Chondrocyte (in vitro differentiated cells): ENCODE measurements around the gene SCRT2. TPM values are rescaled to one million over a fixed set of nuclear protein-coding genes. Genes with fewer than 3 reads are reported as not detected.

ENCODE experiments used
- DNase-seq: peaks from one replicate; pipeline ENCODE4 v3.0.0; 2021; ENCODE audit warnings: mixed read lengths, low spot score
- H3K27ac Mint-ChIP-seq: one replicate; pipeline ENCODE4 v1.8.0; 2021; ENCODE audit warnings: mild to moderate bottlenecking, moderate library complexity, mixed read lengths; ENCODE audit not compliant: unreplicated experiment
- H3K27me3 Mint-ChIP-seq: 2 replicates; pipeline ENCODE4 v1.8.0; 2021; ENCODE audit warnings: low read depth, mixed read lengths
- H3K36me3 Mint-ChIP-seq: 2 replicates; pipeline ENCODE4 v1.8.0; 2021; ENCODE audit warnings: low read depth, mixed read lengths
- H3K4me1 Mint-ChIP-seq: 2 replicates; pipeline ENCODE4 v1.8.0; 2021; ENCODE audit warnings: low read depth, mild to moderate bottlenecking, mixed read lengths
- H3K4me3 Mint-ChIP-seq: one replicate; pipeline ENCODE4 v1.8.0; 2021; ENCODE audit warnings: mild to moderate bottlenecking, moderate library complexity, mixed read lengths; ENCODE audit not compliant: unreplicated experiment
- H3K9me3 Mint-ChIP-seq: 2 replicates; pipeline ENCODE4 v1.8.0; 2021; ENCODE audit warnings: low read depth, mixed read lengths
- total RNA-seq: library from RNA; stranded (reverse); gene quantifications from 3 replicates; pipeline ENCODE4 v1.2.1, GENCODE V29; 2021
- TF ChIP-seq, protein P1 (sequence below): fragments of 200-600 bp; sonication (generic); IDR thresholded peaks from 2 replicates; pipeline ENCODE4 v1.5.0; 2021; ENCODE audit warnings: antibody characterized with exemption, mild to moderate bottlenecking, moderate library complexity

The SCRT2 gene
- total RNA-seq, 1 donor from 2014 or later, result not detected

DNA sequence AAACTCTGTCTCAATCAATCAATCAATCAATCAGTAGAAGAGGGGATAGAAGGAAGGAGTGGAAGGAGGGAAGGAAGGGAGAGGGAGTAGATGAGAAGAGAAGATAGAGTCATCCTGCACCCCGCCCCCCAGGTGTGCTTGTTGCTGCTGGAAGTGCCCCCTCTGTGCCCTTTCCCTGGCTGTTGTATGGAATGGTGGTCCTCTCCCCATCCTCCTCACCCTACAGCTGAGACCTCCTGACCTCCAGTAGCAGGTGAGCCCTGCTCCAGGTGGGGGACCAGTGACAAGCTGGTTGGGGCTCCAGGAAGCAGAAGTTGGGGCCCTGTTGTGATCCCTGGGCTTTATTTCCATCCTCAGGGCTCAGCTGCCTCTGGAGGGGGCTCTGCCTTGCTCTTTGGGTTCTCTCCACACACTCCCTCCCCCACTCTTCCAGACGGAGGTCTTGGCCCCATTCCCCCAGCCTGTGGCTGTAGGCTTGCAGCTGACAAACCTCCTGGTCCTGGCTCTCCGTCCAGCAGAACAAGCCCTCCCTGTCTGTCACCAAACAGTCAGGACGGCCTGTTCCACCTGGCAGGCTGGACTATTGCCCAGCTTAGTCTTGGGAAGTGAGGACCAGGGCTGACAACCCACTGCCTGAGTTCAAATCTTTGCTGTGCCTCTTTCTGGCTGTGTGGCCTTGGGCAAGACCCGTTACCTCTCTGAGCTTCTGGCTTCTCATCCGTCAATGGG lies 26.0 kb upstream of the SCRT2 start:
- TF ChIP-seq, protein P1, sequence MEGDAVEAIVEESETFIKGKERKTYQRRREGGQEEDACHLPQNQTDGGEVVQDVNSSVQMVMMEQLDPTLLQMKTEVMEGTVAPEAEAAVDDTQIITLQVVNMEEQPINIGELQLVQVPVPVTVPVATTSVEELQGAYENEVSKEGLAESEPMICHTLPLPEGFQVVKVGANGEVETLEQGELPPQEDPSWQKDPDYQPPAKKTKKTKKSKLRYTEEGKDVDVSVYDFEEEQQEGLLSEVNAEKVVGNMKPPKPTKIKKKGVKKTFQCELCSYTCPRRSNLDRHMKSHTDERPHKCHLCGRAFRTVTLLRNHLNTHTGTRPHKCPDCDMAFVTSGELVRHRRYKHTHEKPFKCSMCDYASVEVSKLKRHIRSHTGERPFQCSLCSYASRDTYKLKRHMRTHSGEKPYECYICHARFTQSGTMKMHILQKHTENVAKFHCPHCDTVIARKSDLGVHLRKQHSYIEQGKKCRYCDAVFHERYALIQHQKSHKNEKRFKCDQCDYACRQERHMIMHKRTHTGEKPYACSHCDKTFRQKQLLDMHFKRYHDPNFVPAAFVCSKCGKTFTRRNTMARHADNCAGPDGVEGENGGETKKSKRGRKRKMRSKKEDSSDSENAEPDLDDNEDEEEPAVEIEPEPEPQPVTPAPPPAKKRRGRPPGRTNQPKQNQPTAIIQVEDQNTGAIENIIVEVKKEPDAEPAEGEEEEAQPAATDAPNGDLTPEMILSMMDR, result no peak
- H3K9me3 Mint-ChIP-seq, result no peaks in the 10 kb centered on the region
- peaks cover 55% of the 10 kb centered on the region for H3K27me3 Mint-ChIP-seq
- DNase-seq, result no peak
- no peaks in the 10 kb centered on the region for H3K36me3 Mint-ChIP-seq
- H3K4me1 Mint-ChIP-seq, result no peaks in the 10 kb centered on the region
- no peak overlapping the region for H3K4me3 Mint-ChIP-seq
- no peak overlapping the region for H3K27ac Mint-ChIP-seq

DNA sequence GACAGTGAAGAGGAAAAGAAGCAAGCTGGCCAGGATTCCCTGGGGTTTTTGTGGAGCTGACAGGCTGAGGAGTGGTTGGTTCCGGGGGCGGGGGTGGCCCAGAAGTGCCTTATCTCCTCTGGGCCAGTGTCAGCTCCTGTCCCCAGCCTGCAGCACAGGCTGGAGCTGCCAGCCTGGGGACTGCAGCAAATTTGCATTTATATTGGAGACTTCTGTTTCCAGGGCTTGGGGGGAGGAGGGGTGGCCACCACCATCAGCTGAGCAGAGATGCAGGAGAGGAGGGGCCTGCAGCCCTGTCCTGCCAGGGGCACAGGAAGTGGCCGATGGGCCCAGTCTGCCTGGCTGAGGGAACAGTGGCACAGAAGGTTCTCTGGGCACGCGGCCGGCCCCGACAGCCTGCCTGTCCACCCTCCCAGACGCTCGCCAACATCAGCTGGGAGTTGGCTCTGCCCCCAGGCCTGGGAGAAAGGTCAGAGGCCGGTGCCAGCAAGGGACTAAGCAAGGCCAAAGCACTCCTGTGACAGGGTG lies 24.3 kb upstream of the SCRT2 start:
- no peaks in the 10 kb centered on the region for H3K9me3 Mint-ChIP-seq
- H3K4me3 Mint-ChIP-seq, result no peak overlapping the region
- TF ChIP-seq, protein P1, result no peak
- no peaks in the 10 kb centered on the region for H3K4me1 Mint-ChIP-seq
- H3K27me3 Mint-ChIP-seq, result peaks cover 55% of the 10 kb centered on the region
- no peak for DNase-seq
- H3K36me3 Mint-ChIP-seq, result no peaks in the 10 kb centered on the region
- H3K27ac Mint-ChIP-seq, result no peak overlapping the region

DNA sequence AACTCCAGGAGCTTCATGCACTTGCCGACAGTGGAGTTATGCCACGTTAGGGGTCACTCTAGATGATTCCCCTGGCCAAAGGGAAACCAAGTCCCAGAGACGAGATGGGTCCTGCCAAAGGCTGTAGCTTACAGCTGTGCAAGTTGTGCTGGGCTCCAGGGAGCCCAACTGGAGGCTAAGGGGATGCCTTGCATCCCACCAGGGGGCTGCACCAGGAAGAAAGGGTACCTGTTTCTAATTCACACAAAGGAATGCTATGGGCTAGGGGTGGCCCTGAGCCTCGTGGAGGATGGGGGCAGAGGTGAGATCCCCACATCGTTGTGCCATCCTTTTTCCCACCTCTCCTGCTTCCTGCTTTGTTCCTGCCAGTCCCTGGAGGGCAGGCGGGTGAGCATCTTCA lies 23.7 kb upstream of the SCRT2 start:
- peaks cover 53% of the 10 kb centered on the region for H3K27me3 Mint-ChIP-seq

DNA sequence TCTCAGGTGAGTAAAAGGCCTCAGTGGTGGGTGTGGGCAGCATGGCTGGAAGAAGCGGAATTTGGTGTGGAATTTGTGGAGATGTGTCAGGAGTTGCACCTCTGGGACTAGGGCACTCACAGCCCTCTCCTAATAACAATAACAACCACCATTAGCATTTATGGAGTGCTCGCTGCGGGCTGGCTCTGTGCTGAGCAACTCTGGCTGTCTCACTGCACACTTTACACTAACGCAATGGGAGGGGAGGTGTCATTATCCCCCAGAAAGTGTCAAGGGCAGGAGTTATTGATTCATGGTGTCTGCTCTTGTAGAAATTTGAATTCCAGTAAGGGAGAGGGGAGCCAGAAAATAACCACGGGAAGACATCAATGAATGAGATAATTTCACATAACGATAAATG lies 22.7 kb upstream of the SCRT2 start:
- Mint-ChIP-seq H3K9me3 (no peaks in the 10 kb centered on the region), H3K36me3 (no peaks in the 10 kb centered on the region), H3K4me1 (no peaks in the 10 kb centered on the region), H3K27ac (no peak overlapping the region), H3K27me3 (peaks cover 54% of the 10 kb centered on the region), H3K4me3 (no peak overlapping the region)
- TF ChIP-seq, protein P1, result no peak
- DNase-seq, result no peak

More for the DNA sequence above, 23.7 kb upstream of the SCRT2 start:
- no peaks in the 10 kb centered on the region for H3K36me3 Mint-ChIP-seq
- no peaks in the 10 kb centered on the region for H3K4me1 Mint-ChIP-seq
- no peak overlapping the region for H3K4me3 Mint-ChIP-seq
- H3K27ac Mint-ChIP-seq, result no peak overlapping the region
- TF ChIP-seq, protein P1, result no peak
- no peaks in the 10 kb centered on the region for H3K9me3 Mint-ChIP-seq
- no peak for DNase-seq

DNA sequence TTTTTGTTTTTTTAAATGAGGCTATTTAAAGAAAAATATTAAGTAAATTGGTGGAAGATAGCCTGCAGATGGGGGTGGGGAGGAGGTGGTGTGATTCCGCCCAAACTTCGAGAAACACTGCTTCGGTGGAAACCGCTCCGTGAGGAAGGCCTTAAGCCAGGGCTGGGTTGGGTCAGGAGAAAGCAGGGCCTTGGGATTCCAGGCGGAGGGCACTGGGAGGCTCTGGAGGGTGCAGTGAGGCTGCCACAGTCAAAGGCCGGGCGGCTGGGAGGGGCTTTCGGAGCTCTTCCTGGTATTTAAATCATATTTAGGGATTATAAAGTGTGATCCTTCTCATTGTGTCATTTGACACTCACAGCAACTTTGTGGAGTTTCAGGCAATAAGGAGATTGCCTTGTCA lies 22.2 kb upstream of the SCRT2 start:
- Mint-ChIP-seq H3K4me3 (no peak overlapping the region), H3K4me1 (no peaks in the 10 kb centered on the region), H3K36me3 (no peaks in the 10 kb centered on the region), H3K9me3 (no peaks in the 10 kb centered on the region), H3K27me3 (peaks cover 57% of the 10 kb centered on the region), H3K27ac (no peak overlapping the region)
- DNase-seq, result no peak
- TF ChIP-seq, protein P1, result no peak
